ENCODE results near the gene CMPK1.

The CMPK1 gene

DNA sequence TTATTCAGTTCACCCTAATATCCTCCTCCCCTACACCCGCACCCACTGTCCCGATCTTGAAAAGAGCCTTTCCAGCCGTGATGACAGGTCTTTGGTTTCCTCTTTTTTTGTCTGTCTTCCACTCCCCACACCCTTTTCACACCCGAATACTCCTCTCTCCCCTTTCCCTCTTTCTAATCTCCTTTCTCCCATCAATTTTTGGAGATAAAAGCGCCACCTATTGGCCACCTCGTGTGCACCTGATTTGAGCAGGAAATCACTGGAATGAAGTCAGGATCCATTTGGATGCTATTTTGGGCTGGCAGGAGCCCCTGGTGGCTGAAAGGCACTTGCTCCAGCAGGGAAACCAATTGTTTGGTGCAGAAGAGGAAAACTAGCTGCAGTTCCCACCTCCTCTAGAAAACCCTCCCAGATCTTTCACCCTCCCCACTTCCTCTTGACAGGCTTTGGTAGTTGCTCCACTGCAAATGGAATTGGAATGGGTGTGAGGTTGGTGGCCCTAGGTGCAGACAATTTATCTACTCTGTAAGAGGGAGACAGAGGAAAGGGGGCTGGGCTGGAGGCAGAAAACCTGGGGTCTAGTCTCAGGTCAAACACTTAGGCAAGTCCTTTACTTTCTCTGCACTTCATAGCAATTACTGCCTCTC is 90.9 kb downstream of the CMPK1 start:
- FAIRE-seq, result peak; percentile 23
